Smooth muscle cell (in vitro differentiated cells): ENCODE data around the gene RPL15. TPM values are rescaled to one million over a fixed set of nuclear protein-coding genes. Genes with fewer than 3 reads are reported as not detected.

Experiments used
- DNase-seq: peaks from one replicate; lab custom pipeline; 2025; ENCODE audit not compliant: unreplicated experiment; lab: John Stamatoyannopoulos, UW
- H2AFZ ChIP-seq: fragments of 200-600 bp; sonication (generic); 2 replicates; pipeline ENCODE4 v1.6.0; 2016; ENCODE audit warnings: antibody characterized with exemption, low read depth, mild to moderate bottlenecking
- H3F3A ChIP-seq: fragments of 200-600 bp; sonication (generic); 2 replicates; pipeline ENCODE4 v1.6.0; 2017; ENCODE audit warnings: antibody characterized with exemption, low read depth
- H3K27ac ChIP-seq: fragments of 200-600 bp; sonication (generic); 2 replicates; pipeline ENCODE4 v1.5.1; 2016; ENCODE audit warnings: low read depth, mild to moderate bottlenecking
- H3K27me3 ChIP-seq: fragments of 200-600 bp; sonication (generic); 2 replicates; pipeline ENCODE4 v1.6.1; 2016; ENCODE audit warnings: low read depth, mild to moderate bottlenecking
- H3K36me3 ChIP-seq: fragments of 200-600 bp; sonication (generic); 2 replicates; pipeline ENCODE4 v1.5.1; 2016; ENCODE audit warnings: low read depth
- H3K4me1 ChIP-seq: fragments of 200-600 bp; sonication (generic); 2 replicates; pipeline ENCODE4 v1.5.1; 2016; ENCODE audit warnings: low read depth
- H3K4me2 ChIP-seq: fragments of 200-600 bp; sonication (generic); 2 replicates; pipeline ENCODE4 v1.6.0; 2016; ENCODE audit warnings: mild to moderate bottlenecking
- H3K4me3 ChIP-seq: fragments of 200-600 bp; sonication (generic); 2 replicates; pipeline ENCODE4 v1.5.1; 2016; ENCODE audit warnings: mild to moderate bottlenecking
- H3K79me2 ChIP-seq: fragments of 200-600 bp; sonication (generic); 2 replicates; pipeline ENCODE4 v1.6.0; 2016; ENCODE audit warnings: low read depth, mild to moderate bottlenecking
- H3K9ac ChIP-seq: fragments of 200-600 bp; sonication (generic); 2 replicates; pipeline ENCODE4 v1.6.0; 2016; ENCODE audit warnings: low read depth
- H3K9me3 ChIP-seq: fragments of 200-600 bp; sonication (generic); replicated peaks from 2 replicates; pipeline ENCODE4 v1.5.1; 2016; ENCODE audit warnings: low read depth
- H4K20me1 ChIP-seq: fragments of 200-600 bp; sonication (generic); 2 replicates; pipeline ENCODE4 v1.6.0; 2016; ENCODE audit warnings: low read depth
- WGBS: methylation state at CpG from one replicate; pipeline ENCODE4 v1.1.7; 2016; ENCODE audit warnings: low lambda C conversion rate; 5-methylcytosine and 5-hydroxymethylcytosine counted together
- polyA plus RNA-seq: library from polyadenylated mRNA; unstranded; fragments of >200 nt; fragmentation: Nextera tagmentation; extraction: Ambion mirVana; gene quantifications from 2 replicates; pipeline ENCODE4 v1.2.1, GENCODE V29; 2016
- total RNA-seq: library from RNA; depleted of rRNA; stranded (reverse); fragments of >200 nt; gene quantifications from 2 replicates; pipeline ENCODE4 v1.2.3, GENCODE V29; 2014
- TF ChIP-seq, protein P1 (sequence below): fragments of 200-600 bp; sonication (generic); IDR thresholded peaks from 2 replicates; pipeline ENCODE4 v1.5.1; 2017; ENCODE audit warnings: borderline replicate concordance, mild to moderate bottlenecking, antibody characterized with exemption; ENCODE audit not compliant: insufficient read depth, poor library complexity, severe bottlenecking

The RPL15 gene
- total and polyA plus RNA-seq, 2 experiments from 2014 or later = 1,471 to 2,505 TPM

DNA sequence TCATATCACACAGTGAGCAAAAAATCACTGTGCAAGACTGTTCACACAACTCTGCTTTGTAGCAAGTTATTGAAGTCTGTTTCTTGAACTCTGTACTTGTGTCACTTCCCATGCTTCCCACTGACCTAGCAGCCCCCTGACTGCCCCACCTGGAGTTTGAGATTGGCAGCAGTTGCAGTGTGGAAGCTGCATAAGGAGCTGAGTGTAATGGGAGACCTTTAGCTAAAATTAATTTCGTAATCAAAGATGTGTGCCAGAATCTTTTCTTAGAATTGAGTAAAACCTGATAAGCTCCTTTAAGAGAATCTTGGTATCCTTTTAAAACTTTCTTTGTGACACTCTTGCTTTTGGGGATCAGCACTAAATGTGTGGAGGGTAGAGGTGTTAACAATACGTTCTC is 43.0 kb upstream of the RPL15 start:
- H3K9ac ChIP-seq = no peak overlapping the region
- H3K36me3 ChIP-seq = no peaks in the 10 kb centered on the region
- TF ChIP-seq, protein P1, sequence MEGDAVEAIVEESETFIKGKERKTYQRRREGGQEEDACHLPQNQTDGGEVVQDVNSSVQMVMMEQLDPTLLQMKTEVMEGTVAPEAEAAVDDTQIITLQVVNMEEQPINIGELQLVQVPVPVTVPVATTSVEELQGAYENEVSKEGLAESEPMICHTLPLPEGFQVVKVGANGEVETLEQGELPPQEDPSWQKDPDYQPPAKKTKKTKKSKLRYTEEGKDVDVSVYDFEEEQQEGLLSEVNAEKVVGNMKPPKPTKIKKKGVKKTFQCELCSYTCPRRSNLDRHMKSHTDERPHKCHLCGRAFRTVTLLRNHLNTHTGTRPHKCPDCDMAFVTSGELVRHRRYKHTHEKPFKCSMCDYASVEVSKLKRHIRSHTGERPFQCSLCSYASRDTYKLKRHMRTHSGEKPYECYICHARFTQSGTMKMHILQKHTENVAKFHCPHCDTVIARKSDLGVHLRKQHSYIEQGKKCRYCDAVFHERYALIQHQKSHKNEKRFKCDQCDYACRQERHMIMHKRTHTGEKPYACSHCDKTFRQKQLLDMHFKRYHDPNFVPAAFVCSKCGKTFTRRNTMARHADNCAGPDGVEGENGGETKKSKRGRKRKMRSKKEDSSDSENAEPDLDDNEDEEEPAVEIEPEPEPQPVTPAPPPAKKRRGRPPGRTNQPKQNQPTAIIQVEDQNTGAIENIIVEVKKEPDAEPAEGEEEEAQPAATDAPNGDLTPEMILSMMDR = no peak
- no peaks in the 10 kb centered on the region for H3K27me3 ChIP-seq
- H3K27ac ChIP-seq = peak overlapping the region; percentile 60
- DNase-seq = no peak
- H3F3A ChIP-seq = peaks cover 3% of the 10 kb centered on the region
- no peak overlapping the region for H3K4me3 ChIP-seq
- H2AFZ ChIP-seq = no peak overlapping the region
- peaks cover 16% of the 10 kb centered on the region for H3K4me1 ChIP-seq
- peak overlapping the region; percentile 27 for H3K4me2 ChIP-seq
- no peaks in the 10 kb centered on the region for H3K9me3 ChIP-seq
- WGBS = 82% methylated on average over 2 of the region's 2 CpGs
- peaks cover 74% of the 10 kb centered on the region for H4K20me1 ChIP-seq
- peaks cover 56% of the 10 kb centered on the region for H3K79me2 ChIP-seq

- TF ChIP-seq, protein P1 = no peak
- 48% methylated on average over 6 of the region's 6 CpGs for WGBS
- H4K20me1 ChIP-seq = peaks cover 77% of the 10 kb centered on the region
- H3K4me2 ChIP-seq = peak overlapping the region; percentile 20
- no peak for DNase-seq
- H3K27me3 ChIP-seq = no peaks in the 10 kb centered on the region
- no peaks in the 10 kb centered on the region for H3K9me3 ChIP-seq
- no peak overlapping the region for H3K9ac ChIP-seq
- no peak overlapping the region for H2AFZ ChIP-seq
- H3K27ac ChIP-seq = peak overlapping the region; percentile 60
- peaks cover 16% of the 10 kb centered on the region for H3K4me1 ChIP-seq
- H3F3A ChIP-seq = peaks cover 3% of the 10 kb centered on the region
- H3K36me3 ChIP-seq = no peaks in the 10 kb centered on the region
- no peak overlapping the region for H3K4me3 ChIP-seq
- H3K79me2 ChIP-seq = peaks cover 54% of the 10 kb centered on the region
Observed at GRCh38 chr3:23874359-23875112, 42.4 kb upstream of the RPL15 start.

DNA sequence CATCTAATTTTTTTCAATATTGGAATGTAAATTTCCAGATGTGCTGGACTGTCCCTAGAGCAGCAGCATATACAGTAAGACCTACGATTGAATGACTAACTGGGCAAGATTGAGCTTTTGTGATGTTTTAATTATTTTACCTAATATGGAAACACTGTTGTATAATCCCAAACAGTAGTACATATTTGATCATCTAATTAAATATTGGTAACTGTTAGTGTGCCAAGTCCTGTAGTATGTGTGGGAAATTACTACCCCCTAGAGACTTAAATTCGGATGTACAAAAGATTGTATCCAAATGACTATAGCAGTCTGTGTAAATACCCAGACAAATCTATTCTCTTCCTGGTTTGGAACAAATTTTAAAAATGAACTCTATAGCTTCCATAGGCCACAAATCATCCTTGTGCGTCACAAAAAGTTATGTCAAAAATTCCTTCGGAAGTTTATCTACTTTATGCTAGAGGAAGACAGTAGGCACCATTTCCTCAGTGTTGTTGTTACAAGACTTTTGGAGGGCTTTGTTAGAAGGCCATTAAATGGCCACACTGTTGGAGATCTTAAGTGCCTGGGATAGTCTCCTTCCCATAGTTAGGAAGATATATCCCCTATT is 41.7 kb upstream of the RPL15 start:
- H3K4me1 ChIP-seq = peaks cover 16% of the 10 kb centered on the region
- DNase-seq = no peak
- H3F3A ChIP-seq = peaks cover 3% of the 10 kb centered on the region
- TF ChIP-seq, protein P1 = no peak
- peak overlapping the region; percentile 60 for H3K27ac ChIP-seq
- H3K9ac ChIP-seq = no peak overlapping the region
- H3K79me2 ChIP-seq = peaks cover 51% of the 10 kb centered on the region
- 81% methylated on average over 4 of the region's 4 CpGs for whole genome bisulfite sequencing
- no peaks in the 10 kb centered on the region for H3K9me3 ChIP-seq
- no peaks in the 10 kb centered on the region for H3K27me3 ChIP-seq
- no peak overlapping the region for H2AFZ ChIP-seq
- H3K4me2 ChIP-seq = peak overlapping the region; percentile 20
- H3K4me3 ChIP-seq = no peak overlapping the region
- peaks cover 73% of the 10 kb centered on the region for H4K20me1 ChIP-seq
- H3K36me3 ChIP-seq = no peaks in the 10 kb centered on the region

DNA sequence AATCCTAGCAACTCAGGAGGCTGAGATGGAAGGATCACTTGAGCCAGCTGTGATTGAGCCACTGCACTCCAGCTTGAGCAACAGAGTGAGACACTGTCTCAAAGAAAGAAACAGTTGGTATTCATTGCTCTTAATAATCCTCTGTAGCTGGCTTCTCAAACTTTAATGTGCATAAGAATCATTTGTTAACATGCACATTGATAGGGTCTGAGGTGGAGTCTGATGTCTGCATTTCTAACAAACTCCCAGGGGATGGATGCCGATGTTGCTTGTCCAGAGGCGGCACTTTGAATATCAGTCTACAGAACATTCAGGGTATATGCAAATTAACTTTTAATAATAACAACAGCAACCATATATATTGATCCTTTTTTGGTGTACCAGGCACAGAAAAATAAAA is 40.0 kb upstream of the RPL15 start:
- Histone ChIP-seq H3K27ac (peak overlapping the region; percentile 45), H3K9me3 (no peaks in the 10 kb centered on the region), H3K27me3 (no peaks in the 10 kb centered on the region), H3K4me3 (no peak overlapping the region), H3K9ac (no peak overlapping the region), H3K4me2 (peak overlapping the region; percentile 43), H2AFZ (no peak overlapping the region), H3K36me3 (no peaks in the 10 kb centered on the region), H3F3A (peaks cover 3% of the 10 kb centered on the region), H3K4me1 (peaks cover 16% of the 10 kb centered on the region), H3K79me2 (peaks cover 65% of the 10 kb centered on the region), H4K20me1 (peaks cover 88% of the 10 kb centered on the region)
- 95% methylated on average over 2 of the region's 2 CpGs for WGBS
- no peak for DNase-seq
- TF ChIP-seq, protein P1 = no peak
